Measurements from ENCODE around the gene PHC3. TPM values are rescaled to one million over a fixed set of nuclear protein-coding genes. Genes with fewer than 3 reads are reported as not detected.
"Not testable (repeated sequence)": the region's sequence is repeated elsewhere in the genome, so short reads cannot be mapped to it uniquely, and the experiment has no call there.

Gene PHC3
- total RNA-seq (2014; rRNA removed; shearing (Covaris generic)), result 29.8 and 33.2 TPM in 2 replicates

- Histone ChIP-seq H3K27me3 (no peaks in the 10 kb centered on the region), H3K36me3 (peaks cover 20% of the 10 kb centered on the region), H3K4me3 (peak within 1 kb of the TSS; percentile 95), H3K4me1 (peaks cover 2% of the 10 kb centered on the region; the same call in 1 of the 2 replicates), H3K27ac (peak within 1 kb of the TSS; percentile 81), H3K9me3 (replicated peaks) (no peaks in the 10 kb centered on the region)
- peak; percentile 89 to 93 for DNase-seq
Measured at GRCh38 chr3:170180908-170181885, at the start of gene PHC3. Gene PHC3, minus strand, starts transcription at chr3:170181733. Its CDS starts 18 bp downstream, at chr3:170181715.

DNA sequence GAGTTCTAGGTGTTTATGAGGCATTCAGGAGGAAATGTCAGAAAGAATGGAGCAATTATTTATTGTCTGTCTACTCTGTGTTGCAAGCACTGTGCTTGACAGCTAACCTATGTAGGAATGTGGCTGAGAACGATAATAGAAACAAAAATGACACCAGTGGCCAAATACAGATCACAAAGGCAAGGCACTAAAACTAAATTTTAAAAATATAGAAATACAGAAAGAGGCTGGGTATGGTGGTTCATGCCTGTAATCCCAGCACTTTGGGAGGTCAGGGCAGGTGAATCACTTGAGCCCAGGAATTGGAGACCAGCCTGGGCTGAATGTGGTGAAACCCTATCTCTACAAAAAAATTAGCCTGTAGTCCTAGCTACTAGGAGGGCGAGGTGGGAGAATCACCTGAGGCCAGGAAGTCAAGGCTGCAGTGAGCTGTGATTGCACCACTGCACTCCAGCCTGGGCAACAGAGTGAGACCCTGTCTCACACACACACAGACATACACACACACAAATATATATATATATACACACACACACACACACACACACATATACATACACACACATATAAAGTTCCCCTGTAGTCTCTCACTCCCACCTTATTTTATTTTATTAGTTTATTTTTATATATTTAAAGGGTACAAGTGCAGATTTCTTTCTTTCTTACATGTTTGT lies 46.7 kb upstream of the PHC3 start:
- DNase-seq, result no peak
- Histone ChIP-seq H3K9me3 (replicated peaks) (no peaks in the 10 kb centered on the region), H3K27ac (no peak overlapping the region), H3K4me3 (no peak overlapping the region), H3K36me3 (no peaks in the 10 kb centered on the region), H3K4me1 (no peaks in the 10 kb centered on the region), H3K27me3 (no peaks in the 10 kb centered on the region)

DNA sequence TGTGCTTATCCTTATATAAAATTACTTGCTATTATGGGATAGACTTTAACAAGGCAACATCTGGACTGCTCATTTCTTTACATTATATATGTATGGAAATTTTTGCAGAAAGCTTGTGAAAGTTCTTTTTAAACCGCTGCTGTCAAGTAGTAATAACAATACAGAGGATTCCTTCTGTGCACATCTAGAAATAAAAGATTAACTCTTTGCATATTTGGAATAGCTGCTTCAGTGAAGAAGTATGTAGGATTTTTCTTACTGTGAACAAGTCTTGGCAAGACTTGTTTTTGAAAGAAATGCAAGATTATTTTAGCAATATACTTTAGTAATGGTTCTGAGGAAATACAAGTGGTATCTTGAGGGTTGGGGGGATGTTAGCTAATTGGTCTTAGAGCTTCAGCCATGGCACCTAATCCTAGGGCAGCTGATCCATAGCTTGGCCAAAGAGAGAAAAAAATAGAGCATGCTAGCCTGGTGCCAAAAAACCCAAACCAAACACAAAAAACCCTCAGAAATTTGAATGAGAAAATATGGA lies 45.0 kb upstream of the PHC3 start:
- Histone ChIP-seq H3K36me3 (no peaks in the 10 kb centered on the region), H3K27ac (no peak overlapping the region), H3K4me3 (no peak overlapping the region), H3K9me3 (replicated peaks) (no peaks in the 10 kb centered on the region), H3K27me3 (no peaks in the 10 kb centered on the region), H3K4me1 (no peaks in the 10 kb centered on the region)
- no peak for DNase-seq

DNA sequence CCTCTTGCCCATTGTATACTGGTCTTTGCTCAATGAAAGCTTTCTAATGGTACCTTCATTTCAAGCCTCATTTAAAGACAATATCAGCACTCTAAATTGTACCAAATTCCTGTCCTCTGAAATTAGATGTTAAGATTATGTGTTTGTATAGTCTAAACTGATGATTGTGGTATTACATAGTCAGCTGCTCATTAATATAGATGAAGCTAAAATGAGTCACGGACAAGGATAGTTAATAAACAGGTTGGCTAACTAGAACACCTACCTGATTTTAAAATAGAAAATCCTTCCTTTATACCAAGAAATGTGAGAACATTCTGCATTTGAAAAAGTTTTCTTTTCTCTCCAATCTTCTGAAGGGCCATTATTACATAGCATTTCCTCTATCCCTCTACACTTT lies 43.6 kb upstream of the PHC3 start:
- H3K27me3 ChIP-seq, result no peaks in the 10 kb centered on the region
- no peak overlapping the region for H3K4me3 ChIP-seq
- H3K4me1 ChIP-seq, result no peaks in the 10 kb centered on the region
- no peaks in the 10 kb centered on the region for H3K36me3 ChIP-seq
- no peak for DNase-seq
- no peaks in the 10 kb centered on the region for H3K9me3 ChIP-seq (replicated peaks)
- H3K27ac ChIP-seq, result no peak overlapping the region

DNA sequence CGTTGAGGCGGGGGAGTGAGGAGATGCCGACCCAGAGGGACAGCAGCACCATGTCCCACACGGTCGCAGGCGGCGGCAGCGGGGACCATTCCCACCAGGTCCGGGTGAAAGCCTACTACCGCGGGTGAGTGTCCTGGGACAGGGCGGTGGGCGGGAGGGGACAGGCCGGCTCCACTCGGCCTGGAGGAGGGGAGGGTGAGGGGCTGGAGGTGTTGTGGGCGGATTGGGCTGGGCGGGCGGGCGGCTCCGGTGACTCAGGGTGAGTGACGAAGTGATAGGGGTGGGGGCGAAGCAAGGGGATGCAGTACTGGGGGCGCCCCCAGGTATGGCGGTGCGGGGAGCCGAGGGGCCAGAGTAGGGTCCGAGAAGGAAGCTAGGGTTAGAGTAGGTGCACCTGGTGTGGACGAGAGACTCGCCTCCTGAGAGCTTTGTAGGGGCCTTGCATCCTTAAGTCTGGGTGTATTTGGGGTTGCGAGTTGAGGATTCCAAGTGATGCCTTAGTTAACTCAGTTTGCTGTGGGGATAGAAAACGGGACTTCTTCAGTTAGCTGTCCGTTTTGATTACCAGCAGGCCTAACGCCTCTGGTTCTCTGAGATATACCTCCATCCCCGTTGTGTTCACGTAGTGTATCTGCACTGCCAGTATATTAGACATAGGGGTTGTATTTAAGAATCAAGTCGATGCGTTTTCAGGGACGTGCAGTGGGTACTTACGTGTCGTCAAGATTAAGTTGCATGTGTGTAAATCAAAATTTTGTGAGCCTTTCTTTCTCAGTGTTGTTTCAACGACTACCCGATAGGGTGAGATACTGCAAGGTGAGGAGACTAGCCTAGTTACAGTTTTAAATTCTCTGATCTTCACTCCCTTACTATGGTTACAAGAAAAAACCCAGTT lies 41.4 kb upstream of the PHC3 start:
- peak overlapping the region; percentile 99 for H3K27ac ChIP-seq
- H3K36me3 ChIP-seq, result no peaks in the 10 kb centered on the region
- H3K27me3 ChIP-seq, result no peaks in the 10 kb centered on the region
- DNase-seq, result peak; percentile 36 to 38
- no peaks in the 10 kb centered on the region for H3K9me3 ChIP-seq (replicated peaks)
- no peaks in the 10 kb centered on the region for H3K4me1 ChIP-seq
- H3K4me3 ChIP-seq, result peak overlapping the region; percentile 97

DNA sequence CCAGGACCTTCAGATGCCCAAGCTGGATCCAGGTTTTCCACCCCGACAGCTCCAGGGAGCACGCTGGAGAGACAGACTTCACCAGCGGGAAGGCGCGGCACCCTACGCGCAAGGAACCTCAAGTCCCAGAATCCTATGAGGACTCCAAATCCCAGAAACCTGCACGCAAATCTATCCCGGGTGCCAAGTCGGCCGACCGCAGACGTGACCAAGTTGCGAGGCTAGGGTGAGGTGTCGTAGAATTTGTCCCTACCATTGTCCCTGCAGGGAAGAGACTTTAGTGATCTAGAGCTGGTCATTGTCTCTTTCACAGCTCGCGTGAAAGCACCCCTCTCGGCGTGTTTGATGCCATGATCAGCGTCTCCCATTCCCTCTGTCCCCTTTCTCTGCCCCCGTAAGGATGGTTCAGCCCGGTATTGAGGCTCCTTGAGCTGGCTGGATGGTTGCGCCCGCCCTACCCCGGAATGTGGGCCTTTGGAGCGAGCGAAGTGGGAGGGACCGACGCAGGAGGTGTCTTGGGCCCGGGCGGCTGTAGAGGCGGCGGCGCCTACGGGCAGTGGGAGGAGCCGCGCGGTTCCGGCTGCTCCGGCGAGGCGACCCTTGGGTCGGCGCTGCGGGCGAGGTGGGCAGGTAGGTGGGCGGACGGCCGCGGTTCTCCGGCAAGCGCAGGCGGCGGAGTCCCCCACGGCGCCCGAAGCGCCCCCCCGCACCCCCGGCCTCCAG lies 40.6 kb upstream of the PHC3 start, which contains the start of gene PRKCI:
Gene PRKCI, plus strand, starts transcription at position 501 of the 723 bp plus-strand sequence. CDS start 246 bp downstream, outside the sequence.
- H3K4me3 ChIP-seq, result peak within 1 kb of the TSS; percentile 97
- no peaks in the 10 kb centered on the region for H3K36me3 ChIP-seq
- H3K27ac ChIP-seq, result peak within 1 kb of the TSS; percentile 99
- no peaks in the 10 kb centered on the region for H3K27me3 ChIP-seq
- H3K4me1 ChIP-seq, result no peaks in the 10 kb centered on the region
- peak; percentile 94 to 96 for DNase-seq
- no peaks in the 10 kb centered on the region for H3K9me3 ChIP-seq (replicated peaks)

DNA sequence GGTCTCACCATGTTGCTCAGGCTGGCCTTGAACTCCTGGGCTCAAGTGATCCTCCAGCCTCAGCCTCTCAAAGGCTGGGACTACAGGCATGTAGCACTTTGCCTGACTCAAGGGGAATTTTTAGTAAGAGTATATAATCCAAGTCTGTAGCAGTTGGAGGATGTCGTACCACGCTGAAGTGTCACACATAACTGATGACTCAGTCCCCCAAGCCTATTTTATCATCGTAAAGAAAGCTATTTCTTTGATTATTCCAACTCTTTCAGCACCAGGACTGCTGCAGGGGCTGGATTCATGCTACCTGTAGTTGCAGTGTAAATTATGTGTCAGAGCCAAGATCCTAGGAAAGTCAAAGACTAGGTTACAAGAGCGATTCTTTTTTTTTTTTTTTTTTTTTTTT lies 39.3 kb upstream of the PHC3 start:
- Histone ChIP-seq H3K27ac (no peak overlapping the region), H3K36me3 (no peaks in the 10 kb centered on the region), H3K27me3 (no peaks in the 10 kb centered on the region), H3K9me3 (replicated peaks) (no peaks in the 10 kb centered on the region), H3K4me1 (no peaks in the 10 kb centered on the region), H3K4me3 (no peak overlapping the region)
- DNase-seq, result no peak

DNA sequence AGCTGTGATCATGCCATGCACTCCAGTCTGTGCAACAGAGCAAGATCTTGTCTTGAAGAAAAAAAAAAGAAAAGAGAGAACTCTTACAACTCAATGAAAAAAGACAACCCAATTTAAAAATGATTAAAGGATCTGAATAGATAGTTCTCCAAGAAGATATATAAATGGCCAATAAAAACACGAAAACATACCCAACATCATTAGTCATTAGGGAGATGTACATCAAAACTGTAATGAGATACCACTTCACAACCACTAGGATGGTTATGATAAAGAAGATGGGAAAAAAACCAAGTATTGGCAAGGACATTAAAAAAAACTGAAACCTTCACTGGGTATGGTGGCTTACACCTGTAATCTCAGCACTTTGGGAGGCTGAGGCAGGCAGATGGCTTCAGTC lies 38.3 kb upstream of the PHC3 start:
- H3K4me3 ChIP-seq, result no peak overlapping the region
- no peaks in the 10 kb centered on the region for H3K27me3 ChIP-seq
- H3K4me1 ChIP-seq, result no peaks in the 10 kb centered on the region
- H3K27ac ChIP-seq, result no peak overlapping the region
- no peaks in the 10 kb centered on the region for H3K36me3 ChIP-seq
- H3K9me3 ChIP-seq (replicated peaks), result no peaks in the 10 kb centered on the region
- no peak for DNase-seq

- Histone ChIP-seq H3K27ac (no peak overlapping the region), H3K9me3 (replicated peaks) (no peaks in the 10 kb centered on the region), H3K4me3 (no peak overlapping the region), H3K27me3 (no peaks in the 10 kb centered on the region), H3K36me3 (no peaks in the 10 kb centered on the region), H3K4me1 (no peaks in the 10 kb centered on the region)
- no peak for DNase-seq
Measured at GRCh38 chr3:170211668-170212067, 30.1 kb upstream of the PHC3 start.

- DNase-seq, result no peak
- Histone ChIP-seq H3K4me3 (no peak overlapping the region), H3K4me1 (no peaks in the 10 kb centered on the region), H3K27me3 (no peaks in the 10 kb centered on the region), H3K9me3 (replicated peaks) (no peaks in the 10 kb centered on the region), H3K27ac (no peak overlapping the region), H3K36me3 (no peaks in the 10 kb centered on the region)
Measured at GRCh38 chr3:170207717-170208116, 26.2 kb upstream of the PHC3 start.

DNA sequence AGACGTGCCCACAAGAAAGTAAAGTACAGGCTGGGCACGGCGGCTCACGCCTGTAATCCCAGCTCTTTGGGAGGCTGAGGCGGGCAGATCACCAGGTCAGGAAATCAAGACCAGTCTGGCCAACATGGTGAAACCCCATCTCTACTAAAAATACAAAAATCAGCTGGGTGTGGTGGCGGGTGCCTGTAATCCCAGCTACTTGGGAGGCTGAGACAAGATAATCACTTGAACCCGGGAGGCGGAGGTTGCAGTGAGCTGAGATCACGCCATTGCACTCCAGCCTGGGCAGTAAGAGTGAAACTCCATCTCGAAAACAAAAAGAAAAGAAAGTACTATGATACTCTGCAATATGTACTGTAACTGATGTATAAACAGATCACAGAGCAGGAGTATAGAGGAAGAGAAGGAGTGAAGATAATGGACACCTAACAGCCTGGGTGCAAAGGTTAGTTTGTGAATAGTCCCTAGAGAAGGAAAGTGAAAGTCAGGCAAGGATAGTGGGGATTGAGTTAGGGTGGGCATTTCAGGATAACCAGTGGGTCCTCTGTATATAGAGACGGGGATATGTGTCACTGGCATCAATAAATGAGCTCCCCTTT lies 24.7 kb upstream of the PHC3 start:
- not testable (repeated sequence) for H3K36me3 ChIP-seq; H3K27ac ChIP-seq; H3K9me3 ChIP-seq (replicated peaks); H3K4me3 ChIP-seq; H3K4me1 ChIP-seq; DNase-seq; H3K27me3 ChIP-seq

- Histone ChIP-seq H3K36me3 (no peaks in the 10 kb centered on the region), H3K4me3 (no peak overlapping the region), H3K9me3 (replicated peaks) (no peaks in the 10 kb centered on the region), H3K27ac (no peak overlapping the region), H3K4me1 (no peaks in the 10 kb centered on the region), H3K27me3 (no peaks in the 10 kb centered on the region)
- DNase-seq, result no peak
Measured at GRCh38 chr3:170205302-170205701, 23.8 kb upstream of the PHC3 start.

DNA sequence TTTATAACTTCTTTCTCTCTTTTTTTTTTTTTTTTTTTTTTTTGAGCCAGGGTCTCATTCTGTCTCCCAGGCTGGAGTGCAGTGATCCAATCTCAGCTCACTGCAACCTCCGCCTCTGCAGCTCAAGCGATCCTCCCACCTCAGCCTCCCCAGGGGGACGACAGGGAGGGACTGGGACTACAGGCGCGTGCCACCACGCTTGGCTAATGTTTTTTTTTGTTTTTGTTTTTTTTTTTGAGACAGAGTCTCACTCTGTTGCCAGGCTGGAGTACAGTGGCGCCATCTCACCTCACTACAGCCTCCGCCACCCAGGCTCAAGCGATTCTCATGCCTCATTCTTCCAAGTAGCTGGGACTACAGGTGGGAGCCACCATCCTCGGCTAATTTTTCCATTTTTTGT lies 23.0 kb upstream of the PHC3 start:
- no peaks in the 10 kb centered on the region for H3K9me3 ChIP-seq (replicated peaks)
- no peak for DNase-seq
- H3K27me3 ChIP-seq, result no peaks in the 10 kb centered on the region
- no peaks in the 10 kb centered on the region for H3K4me1 ChIP-seq
- no peaks in the 10 kb centered on the region for H3K36me3 ChIP-seq
- no peak overlapping the region for H3K4me3 ChIP-seq
- no peak overlapping the region for H3K27ac ChIP-seq

Measured in SJCRH30 (cell line).